Hindlimb muscle (tissue), 1 donor: ENCODE measurements around the gene ISOC2. TPM values are rescaled to one million over a fixed set of nuclear protein-coding genes. Genes with fewer than 3 reads are reported as not detected.

ENCODE experiments used
- DNase-seq: peaks from one replicate; pipeline ENCODE4 v3.0.0-alpha.2; 2013
- polyA plus RNA-seq: library from polyadenylated mRNA; unstranded; fragments of 120-200 nt; gene quantifications from one replicate; pipeline ENCODE4 v1.2.1, GENCODE V29; 2013; ENCODE audit not compliant: insufficient read length

The ISOC2 gene
- polyA plus RNA-seq, 1 donor, result 36.1 TPM

DNA sequence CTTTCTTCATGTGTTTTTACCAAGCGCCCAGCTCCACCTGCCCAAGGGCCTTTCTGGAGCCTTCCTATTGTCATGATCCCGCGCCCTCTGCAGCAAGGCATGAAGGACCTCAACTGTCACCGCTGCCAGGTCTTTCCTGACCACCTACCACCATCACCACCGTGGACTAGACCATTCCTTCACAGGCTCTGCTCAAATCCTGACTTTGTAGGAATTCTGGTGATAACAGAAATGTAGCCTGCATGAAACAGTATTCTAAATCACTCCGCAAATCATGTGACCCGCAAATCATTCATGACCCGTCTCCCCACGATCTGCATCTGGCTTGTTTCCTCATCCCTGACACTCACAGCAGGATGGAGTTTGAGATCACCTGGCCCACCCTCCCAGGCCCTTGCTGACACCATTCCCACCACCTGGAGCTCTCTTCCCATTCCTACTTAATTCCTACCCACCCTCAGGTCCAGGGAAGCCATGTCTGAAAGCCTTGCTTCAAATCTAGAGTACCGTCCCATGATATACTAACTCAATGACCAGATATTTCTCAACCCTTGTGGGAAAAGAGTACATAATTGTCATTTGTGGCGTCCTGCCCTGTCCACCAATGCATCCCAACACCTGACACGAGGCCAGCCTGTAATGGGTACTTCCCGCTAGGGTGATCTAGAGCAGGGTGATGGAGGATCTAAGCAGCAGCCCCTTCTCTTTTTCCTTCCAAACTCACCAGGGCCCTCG is 55.2 kb downstream of the ISOC2 start:
- no peak for DNase-seq

DNA sequence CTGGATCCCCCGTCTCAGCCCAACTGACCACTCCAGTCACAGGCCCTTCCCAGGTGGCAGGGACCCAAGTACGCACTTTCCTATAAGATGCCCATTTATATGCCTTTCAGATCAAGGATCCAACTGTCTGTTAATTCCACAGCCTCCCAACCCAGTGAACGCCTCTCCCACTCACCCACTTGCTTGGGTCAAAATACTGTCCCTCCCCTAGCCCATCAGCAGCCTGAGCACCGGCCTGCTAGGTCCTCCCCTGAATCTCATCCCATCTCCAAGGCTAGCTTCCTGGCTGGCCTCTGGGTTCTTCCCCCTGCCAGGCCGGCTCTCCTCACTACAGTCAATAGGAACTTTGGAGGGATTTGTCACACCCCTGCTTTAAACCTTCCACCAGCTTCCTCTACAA is 55.8 kb downstream of the ISOC2 start:
- DNase-seq, result no peak

Other genes starting within 250 kb of the ISOC2 start
- 2.6 TPM for gene TMEM86B, start 232.9 kb downstream of the ISOC2 start, polyA plus RNA-seq
- gene PPP6R1, start 202.6 kb downstream of the ISOC2 start, polyA plus RNA-seq, result 31.5 TPM
- gene HSPBP1, start 181.5 kb downstream of the ISOC2 start, polyA plus RNA-seq, result 30.6 TPM
- 5.8 TPM for gene BRSK1, start 177.6 kb downstream of the ISOC2 start, polyA plus RNA-seq
- 1.3 TPM for gene TMEM150B, start 136.3 kb downstream of the ISOC2 start, polyA plus RNA-seq
- gene KMT5C, start 121.8 kb downstream of the ISOC2 start, polyA plus RNA-seq, result 26.8 TPM
- gene COX6B2, start 106.9 kb downstream of the ISOC2 start, polyA plus RNA-seq, result 0.65 TPM
- not detected for gene GARIN5B, start 98.4 kb downstream of the ISOC2 start, polyA plus RNA-seq
- gene IL11, start 91.2 kb downstream of the ISOC2 start, polyA plus RNA-seq, result 0.25 TPM
- not detected for gene TMEM190, start 84.8 kb downstream of the ISOC2 start, polyA plus RNA-seq
- gene TMEM238, start 77.3 kb downstream of the ISOC2 start, polyA plus RNA-seq, result 0.32 TPM
- gene RPL28, start 75.7 kb downstream of the ISOC2 start, polyA plus RNA-seq, result 1,898 TPM
- 47.2 TPM for gene UBE2S, start 53.9 kb downstream of the ISOC2 start, polyA plus RNA-seq
- 0.18 TPM for gene SHISA7, start 18.3 kb downstream of the ISOC2 start, polyA plus RNA-seq
- not detected for gene C19orf85, start 3.1 kb upstream of the ISOC2 start, polyA plus RNA-seq
- gene ZNF628, start 15.0 kb upstream of the ISOC2 start, polyA plus RNA-seq, result 5.0 TPM
- gene NAT14, start 23.5 kb upstream of the ISOC2 start, polyA plus RNA-seq, result 29.9 TPM
- 13.3 TPM for gene SSC5D, start 26.8 kb upstream of the ISOC2 start, polyA plus RNA-seq
- 3.2 TPM for gene SBK2, start 75.5 kb upstream of the ISOC2 start, polyA plus RNA-seq
- 0.15 TPM for gene SBK3, start 83.9 kb upstream of the ISOC2 start, polyA plus RNA-seq
- 12.7 TPM for gene ZNF579, start 119.2 kb upstream of the ISOC2 start, polyA plus RNA-seq
- 11.3 TPM for gene FIZ1, start 137.9 kb upstream of the ISOC2 start, polyA plus RNA-seq
- gene ZNF524, start 138.6 kb upstream of the ISOC2 start, polyA plus RNA-seq, result 10.9 TPM
- gene ZNF865, start 144.0 kb upstream of the ISOC2 start, polyA plus RNA-seq, result 10.0 TPM
- gene ZNF784, start 162.9 kb upstream of the ISOC2 start, polyA plus RNA-seq, result 9.3 TPM
- 26.0 TPM for gene ZNF580, start 179.4 kb upstream of the ISOC2 start, polyA plus RNA-seq
- gene ZNF581, start 182.0 kb upstream of the ISOC2 start, polyA plus RNA-seq, result 36.4 TPM
- gene CCDC106, start 186.6 kb upstream of the ISOC2 start, polyA plus RNA-seq, result 16.1 TPM
- 123 TPM for gene U2AF2, start 193.4 kb upstream of the ISOC2 start, polyA plus RNA-seq
- gene EPN1, start 213.6 kb upstream of the ISOC2 start, polyA plus RNA-seq, result 103 TPM